Tibial nerve (tissue), 3 donors: ENCODE measurements around the gene TMEM219.

Experiments used
- CTCF ChIP-seq, 5 experiments: fragments of 200-600 bp in 3 of 5; fragments of 450-650 bp in 2 of 5; sonication (generic) in 3 of 5; IDR thresholded peaks; one replicate each; pipeline ENCODE4 v1.5.1; 2016 to 2019; ENCODE audit warnings: antibody characterized with exemption in 5 of 5, mild to moderate bottlenecking in 3 of 5, moderate library complexity in 2 of 5
- POLR2A ChIP-seq, 2 donors: fragments of 450-650 bp; IDR thresholded peaks; one replicate each; pipeline ENCODE4 v1.6.1; 2017; ENCODE audit warnings: antibody characterized with exemption in 2 of 2, mild to moderate bottlenecking in 2 of 2, moderate library complexity in 2 of 2

GRCh38 chr16:29996766-29997250 is 34.9 kb downstream of the TMEM219 start:
- no peak for TF ChIP-seq POLR2A (IDR thresholded peaks at IDR 0.05)
- TF ChIP-seq CTCF (IDR thresholded peaks at IDR 0.05): no peak
